ENCODE data around the gene HMGB3. TPM values are rescaled to one million over a fixed set of nuclear protein-coding genes. Genes with fewer than 3 reads are reported as not detected.
A peak's percentile ranks its signal among the peaks of the same experiment; 100 is the strongest.

HMGB3 gene
- total RNA-seq, 1 experiment from 2014 or later = 395 TPM

DNA sequence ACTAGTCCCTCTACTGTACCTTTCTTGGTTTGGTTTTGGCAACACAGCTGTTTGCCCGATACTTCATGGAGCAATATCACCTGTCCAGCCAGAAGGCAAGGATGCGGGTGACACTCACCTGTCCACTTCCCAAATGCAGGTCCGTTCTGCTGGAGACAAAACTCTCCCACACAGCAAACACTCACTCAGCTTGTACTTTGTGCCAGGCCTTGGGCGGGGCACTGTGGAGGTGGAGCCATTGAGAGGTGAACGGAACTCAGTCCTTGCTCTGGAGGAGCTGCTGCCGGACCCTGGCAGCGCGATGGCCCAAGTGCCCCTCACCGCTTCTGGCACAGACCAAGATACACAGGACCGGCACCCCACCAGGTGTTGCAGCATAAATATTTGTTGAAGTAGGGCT lies 15.3 kb upstream of the HMGB3 start:
- TF ChIP-seq, protein P1, sequence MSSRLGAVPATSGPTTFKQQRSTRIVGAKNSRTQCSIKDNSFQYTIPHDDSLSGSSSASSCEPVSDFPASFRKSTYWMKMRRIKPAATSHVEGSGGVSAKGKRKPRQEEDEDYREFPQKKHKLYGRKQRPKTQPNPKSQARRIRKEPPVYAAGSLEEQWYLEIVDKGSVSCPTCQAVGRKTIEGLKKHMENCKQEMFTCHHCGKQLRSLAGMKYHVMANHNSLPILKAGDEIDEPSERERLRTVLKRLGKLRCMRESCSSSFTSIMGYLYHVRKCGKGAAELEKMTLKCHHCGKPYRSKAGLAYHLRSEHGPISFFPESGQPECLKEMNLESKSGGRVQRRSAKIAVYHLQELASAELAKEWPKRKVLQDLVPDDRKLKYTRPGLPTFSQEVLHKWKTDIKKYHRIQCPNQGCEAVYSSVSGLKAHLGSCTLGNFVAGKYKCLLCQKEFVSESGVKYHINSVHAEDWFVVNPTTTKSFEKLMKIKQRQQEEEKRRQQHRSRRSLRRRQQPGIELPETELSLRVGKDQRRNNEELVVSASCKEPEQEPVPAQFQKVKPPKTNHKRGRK (CRISPR knock-in tag; IDR thresholded peaks at IDR 0.05; ENCODE audit: borderline replicate concordance) = no peak
- TF ChIP-seq TEAD1 (CRISPR knock-in tag; IDR thresholded peaks at IDR 0.05) = no peak
- no peak for TF ChIP-seq CREM (CRISPR knock-in tag; IDR thresholded peaks at IDR 0.05)
- TF ChIP-seq, protein P2, sequence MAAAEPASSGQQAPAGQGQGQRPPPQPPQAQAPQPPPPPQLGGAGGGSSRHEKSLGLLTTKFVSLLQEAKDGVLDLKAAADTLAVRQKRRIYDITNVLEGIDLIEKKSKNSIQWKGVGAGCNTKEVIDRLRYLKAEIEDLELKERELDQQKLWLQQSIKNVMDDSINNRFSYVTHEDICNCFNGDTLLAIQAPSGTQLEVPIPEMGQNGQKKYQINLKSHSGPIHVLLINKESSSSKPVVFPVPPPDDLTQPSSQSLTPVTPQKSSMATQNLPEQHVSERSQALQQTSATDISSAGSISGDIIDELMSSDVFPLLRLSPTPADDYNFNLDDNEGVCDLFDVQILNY (CRISPR knock-in tag; IDR thresholded peaks at IDR 0.05) = no peak
- no peak for TF ChIP-seq ZNF219 (CRISPR knock-in tag; IDR thresholded peaks at IDR 0.05; ENCODE audit: borderline replicate concordance)
- TF ChIP-seq, protein P3, sequence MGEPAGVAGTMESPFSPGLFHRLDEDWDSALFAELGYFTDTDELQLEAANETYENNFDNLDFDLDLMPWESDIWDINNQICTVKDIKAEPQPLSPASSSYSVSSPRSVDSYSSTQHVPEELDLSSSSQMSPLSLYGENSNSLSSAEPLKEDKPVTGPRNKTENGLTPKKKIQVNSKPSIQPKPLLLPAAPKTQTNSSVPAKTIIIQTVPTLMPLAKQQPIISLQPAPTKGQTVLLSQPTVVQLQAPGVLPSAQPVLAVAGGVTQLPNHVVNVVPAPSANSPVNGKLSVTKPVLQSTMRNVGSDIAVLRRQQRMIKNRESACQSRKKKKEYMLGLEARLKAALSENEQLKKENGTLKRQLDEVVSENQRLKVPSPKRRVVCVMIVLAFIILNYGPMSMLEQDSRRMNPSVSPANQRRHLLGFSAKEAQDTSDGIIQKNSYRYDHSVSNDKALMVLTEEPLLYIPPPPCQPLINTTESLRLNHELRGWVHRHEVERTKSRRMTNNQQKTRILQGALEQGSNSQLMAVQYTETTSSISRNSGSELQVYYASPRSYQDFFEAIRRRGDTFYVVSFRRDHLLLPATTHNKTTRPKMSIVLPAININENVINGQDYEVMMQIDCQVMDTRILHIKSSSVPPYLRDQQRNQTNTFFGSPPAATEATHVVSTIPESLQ (CRISPR knock-in tag; IDR thresholded peaks at IDR 0.05) = no peak
- TF ChIP-seq RELA (CRISPR knock-in tag; IDR thresholded peaks at IDR 0.05; ENCODE audit: borderline replicate concordance) = no peak
- TF ChIP-seq, protein P4, sequence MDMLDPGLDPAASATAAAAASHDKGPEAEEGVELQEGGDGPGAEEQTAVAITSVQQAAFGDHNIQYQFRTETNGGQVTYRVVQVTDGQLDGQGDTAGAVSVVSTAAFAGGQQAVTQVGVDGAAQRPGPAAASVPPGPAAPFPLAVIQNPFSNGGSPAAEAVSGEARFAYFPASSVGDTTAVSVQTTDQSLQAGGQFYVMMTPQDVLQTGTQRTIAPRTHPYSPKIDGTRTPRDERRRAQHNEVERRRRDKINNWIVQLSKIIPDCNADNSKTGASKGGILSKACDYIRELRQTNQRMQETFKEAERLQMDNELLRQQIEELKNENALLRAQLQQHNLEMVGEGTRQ (CRISPR knock-in tag; IDR thresholded peaks at IDR 0.05) = no peak
- no peak for TF ChIP-seq ZNF263 (CRISPR knock-in tag; IDR thresholded peaks at IDR 0.05; ENCODE audit: low read depth)
- no peak for TF ChIP-seq NFATC4 (CRISPR knock-in tag; IDR thresholded peaks at IDR 0.05)
- peaks cover 30% of the 10 kb centered on the region for H3K4me1 Mint-ChIP-seq
- no peak overlapping the region for H3K4me3 Mint-ChIP-seq
- H3K27ac Mint-ChIP-seq = no peak overlapping the region
- H3K36me3 Mint-ChIP-seq = no peaks in the 10 kb centered on the region
- DNase-seq (ENCODE audit: low spot score) (no peak), ATAC-seq (no peak)
- ChIA-PET POLR2A (no interaction called here), CTCF (interaction anchor here (0.7 to 1.1 kb wide), 2 partner anchors 70 to 195 kb away, joined by 3 read pairs; no protein-coding TSS in a partner anchor)
- H3K9me3 Mint-ChIP-seq = no peaks in the 10 kb centered on the region
- H3K27me3 Mint-ChIP-seq (ENCODE audit: low read depth) = no peaks in the 10 kb centered on the region

DNA sequence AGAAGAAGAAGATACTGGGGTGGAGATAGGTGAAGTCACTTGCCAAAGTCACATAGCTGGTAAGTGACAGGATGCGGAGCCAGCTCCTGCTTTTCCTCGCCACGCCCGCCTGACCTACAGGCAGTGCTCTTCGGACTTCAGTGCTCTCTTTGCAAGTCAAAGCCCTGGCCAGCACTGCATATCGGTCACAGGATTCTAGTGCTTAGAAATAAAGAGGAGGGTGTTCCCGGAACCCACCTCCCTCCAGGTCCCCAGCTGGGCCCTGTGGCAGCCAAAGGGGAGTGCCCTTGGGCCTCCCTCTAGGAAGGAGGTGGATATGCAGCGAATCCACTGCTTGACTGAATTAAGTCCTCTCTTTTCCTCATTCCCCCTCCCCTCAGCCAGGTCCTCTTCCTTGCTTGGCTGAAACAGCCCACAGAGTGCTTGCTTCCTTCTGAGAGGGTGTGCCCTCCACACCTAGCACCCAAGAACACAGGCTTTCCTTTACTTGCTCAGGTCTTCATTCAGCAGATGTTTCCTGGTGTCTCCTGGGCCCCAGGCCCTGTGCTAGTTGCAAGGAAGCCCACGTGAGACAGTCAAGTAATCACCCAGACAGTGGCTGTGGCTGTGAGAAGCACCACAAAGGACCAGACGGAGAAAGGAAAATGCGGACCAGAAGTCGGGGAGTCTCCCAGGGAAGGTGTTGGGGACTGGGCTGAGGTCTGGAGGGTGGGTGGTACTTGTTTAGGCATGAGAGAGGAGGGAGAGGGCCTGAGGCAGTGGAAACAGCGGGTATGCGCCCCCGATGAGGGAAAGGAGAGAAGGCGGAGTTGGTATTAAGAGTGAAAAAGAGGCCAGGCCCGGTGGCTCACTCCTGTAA lies 14.0 kb upstream of the HMGB3 start:
- peak; percentile 87 for ATAC-seq
- DNase-seq (ENCODE audit: low spot score) = no peak
- POLR2A ChIA-PET = no interaction called here
- H3K27me3 Mint-ChIP-seq (ENCODE audit: low read depth) = no peaks in the 10 kb centered on the region
- H3K27ac Mint-ChIP-seq = peak overlapping the region; percentile 93
- CTCF ChIA-PET = interaction anchor here (1.1 kb wide), 1 partner anchor 72 kb away, joined by 3 read pairs; no protein-coding TSS in a partner anchor
- H3K4me1 Mint-ChIP-seq = peaks cover 34% of the 10 kb centered on the region
- H3K4me3 Mint-ChIP-seq = peak overlapping the region; percentile 31
- H3K9me3 Mint-ChIP-seq = no peaks in the 10 kb centered on the region
- H3K36me3 Mint-ChIP-seq = no peaks in the 10 kb centered on the region
- TF ChIP-seq, protein P5, sequence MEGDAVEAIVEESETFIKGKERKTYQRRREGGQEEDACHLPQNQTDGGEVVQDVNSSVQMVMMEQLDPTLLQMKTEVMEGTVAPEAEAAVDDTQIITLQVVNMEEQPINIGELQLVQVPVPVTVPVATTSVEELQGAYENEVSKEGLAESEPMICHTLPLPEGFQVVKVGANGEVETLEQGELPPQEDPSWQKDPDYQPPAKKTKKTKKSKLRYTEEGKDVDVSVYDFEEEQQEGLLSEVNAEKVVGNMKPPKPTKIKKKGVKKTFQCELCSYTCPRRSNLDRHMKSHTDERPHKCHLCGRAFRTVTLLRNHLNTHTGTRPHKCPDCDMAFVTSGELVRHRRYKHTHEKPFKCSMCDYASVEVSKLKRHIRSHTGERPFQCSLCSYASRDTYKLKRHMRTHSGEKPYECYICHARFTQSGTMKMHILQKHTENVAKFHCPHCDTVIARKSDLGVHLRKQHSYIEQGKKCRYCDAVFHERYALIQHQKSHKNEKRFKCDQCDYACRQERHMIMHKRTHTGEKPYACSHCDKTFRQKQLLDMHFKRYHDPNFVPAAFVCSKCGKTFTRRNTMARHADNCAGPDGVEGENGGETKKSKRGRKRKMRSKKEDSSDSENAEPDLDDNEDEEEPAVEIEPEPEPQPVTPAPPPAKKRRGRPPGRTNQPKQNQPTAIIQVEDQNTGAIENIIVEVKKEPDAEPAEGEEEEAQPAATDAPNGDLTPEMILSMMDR (IDR thresholded peaks at IDR 0.05) = no peak
- TF ChIP-seq ATF1 (CRISPR knock-in tag; IDR thresholded peaks at IDR 0.05) = no peak
- TF ChIP-seq, protein P6, sequence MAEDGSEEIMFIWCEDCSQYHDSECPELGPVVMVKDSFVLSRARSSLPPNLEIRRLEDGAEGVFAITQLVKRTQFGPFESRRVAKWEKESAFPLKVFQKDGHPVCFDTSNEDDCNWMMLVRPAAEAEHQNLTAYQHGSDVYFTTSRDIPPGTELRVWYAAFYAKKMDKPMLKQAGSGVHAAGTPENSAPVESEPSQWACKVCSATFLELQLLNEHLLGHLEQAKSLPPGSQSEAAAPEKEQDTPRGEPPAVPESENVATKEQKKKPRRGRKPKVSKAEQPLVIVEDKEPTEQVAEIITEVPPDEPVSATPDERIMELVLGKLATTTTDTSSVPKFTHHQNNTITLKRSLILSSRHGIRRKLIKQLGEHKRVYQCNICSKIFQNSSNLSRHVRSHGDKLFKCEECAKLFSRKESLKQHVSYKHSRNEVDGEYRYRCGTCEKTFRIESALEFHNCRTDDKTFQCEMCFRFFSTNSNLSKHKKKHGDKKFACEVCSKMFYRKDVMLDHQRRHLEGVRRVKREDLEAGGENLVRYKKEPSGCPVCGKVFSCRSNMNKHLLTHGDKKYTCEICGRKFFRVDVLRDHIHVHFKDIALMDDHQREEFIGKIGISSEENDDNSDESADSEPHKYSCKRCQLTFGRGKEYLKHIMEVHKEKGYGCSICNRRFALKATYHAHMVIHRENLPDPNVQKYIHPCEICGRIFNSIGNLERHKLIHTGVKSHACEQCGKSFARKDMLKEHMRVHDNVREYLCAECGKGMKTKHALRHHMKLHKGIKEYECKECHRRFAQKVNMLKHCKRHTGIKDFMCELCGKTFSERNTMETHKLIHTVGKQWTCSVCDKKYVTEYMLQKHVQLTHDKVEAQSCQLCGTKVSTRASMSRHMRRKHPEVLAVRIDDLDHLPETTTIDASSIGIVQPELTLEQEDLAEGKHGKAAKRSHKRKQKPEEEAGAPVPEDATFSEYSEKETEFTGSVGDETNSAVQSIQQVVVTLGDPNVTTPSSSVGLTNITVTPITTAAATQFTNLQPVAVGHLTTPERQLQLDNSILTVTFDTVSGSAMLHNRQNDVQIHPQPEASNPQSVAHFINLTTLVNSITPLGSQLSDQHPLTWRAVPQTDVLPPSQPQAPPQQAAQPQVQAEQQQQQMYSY (CRISPR knock-in tag; IDR thresholded peaks at IDR 0.05) = peak; percentile 60

Measured in WTC11 (cell line).